Measurements from ENCODE around the gene COX7A2.

COX7A2 gene, protein sequence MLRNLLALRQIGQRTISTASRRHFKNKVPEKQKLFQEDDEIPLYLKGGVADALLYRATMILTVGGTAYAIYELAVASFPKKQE
- total RNA-seq = 41.0 to 81.0 reads per million in 2 donors

DNA sequence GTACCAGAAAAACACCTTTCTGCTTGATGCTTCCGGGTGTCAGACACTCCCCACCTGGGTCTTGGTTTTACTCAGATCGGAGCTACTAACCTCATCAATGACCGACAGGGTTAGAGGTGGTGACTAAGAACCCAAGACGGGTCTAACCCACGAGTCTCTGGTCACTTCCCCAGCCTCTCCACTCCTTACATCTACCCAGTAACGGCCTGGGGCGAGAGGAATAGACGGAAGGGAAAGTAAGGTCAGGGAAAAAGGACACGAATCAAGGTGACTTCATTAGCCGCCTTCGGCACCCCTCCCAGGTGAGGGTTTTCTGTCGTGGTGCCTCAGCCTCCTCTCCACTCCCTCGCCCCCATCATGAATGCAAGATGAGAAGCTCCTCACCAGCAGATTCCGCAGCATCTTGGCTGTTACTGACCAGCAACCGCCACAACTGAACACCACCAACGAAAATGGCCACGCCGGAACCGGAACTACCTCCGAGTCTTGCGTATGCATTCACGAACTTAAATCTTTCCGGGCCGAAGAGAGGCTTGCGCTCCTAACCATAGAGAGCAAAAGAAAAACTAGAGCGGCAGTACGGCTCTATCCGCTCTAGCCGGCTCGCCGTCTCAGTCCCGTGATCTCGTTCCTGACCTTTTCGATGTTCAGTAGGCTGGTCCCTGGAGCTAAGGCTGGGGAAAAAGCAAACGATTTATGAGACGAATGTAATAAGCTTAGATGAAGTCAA, at the start of gene COX7A2:
Gene COX7A2 (minus strand): TSS at position 469 of the 730 bp plus-strand sequence. CDS start 67 bp downstream, at position 402.
- peak; percentile 73 for DNase-seq

DNA sequence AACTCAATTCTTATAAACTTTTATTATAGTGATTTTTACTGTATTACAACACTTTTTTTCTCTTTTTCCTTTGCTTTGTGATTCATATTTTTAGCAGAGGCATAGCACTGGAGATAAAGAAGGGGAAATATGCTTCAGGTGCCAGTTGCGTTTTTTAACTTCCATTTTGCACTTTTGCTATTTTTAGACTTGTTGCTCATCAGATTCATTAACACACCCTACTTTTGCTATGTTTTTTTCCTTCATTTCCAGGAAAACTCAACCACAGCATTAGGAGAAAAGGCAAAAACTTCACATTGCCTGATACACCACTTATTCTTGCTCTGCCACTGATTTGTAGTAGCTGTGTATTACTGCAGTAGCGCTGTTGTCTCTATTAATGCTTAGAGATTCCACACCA, 49.0 kb upstream of the COX7A2 start:
- no peak for DNase-seq

DNA sequence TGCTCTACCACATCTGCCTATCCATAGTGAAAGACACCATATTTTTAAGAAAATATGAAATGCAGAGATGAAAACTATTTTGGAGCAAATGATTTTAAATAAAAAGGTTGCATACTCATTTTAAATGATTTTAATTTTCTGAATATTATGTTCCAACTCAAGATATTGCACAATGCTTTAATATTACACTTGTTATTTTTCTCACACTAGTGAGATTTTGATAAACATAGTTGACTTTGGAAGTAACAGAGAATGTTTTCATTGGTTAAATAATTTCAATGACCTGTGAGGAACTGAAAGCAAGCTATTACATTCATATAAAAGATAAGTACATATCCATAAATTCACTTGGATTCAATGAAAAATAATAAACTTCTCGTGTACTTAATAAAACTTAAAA, 48.1 kb upstream of the COX7A2 start:
- no peak for DNase-seq

DNA sequence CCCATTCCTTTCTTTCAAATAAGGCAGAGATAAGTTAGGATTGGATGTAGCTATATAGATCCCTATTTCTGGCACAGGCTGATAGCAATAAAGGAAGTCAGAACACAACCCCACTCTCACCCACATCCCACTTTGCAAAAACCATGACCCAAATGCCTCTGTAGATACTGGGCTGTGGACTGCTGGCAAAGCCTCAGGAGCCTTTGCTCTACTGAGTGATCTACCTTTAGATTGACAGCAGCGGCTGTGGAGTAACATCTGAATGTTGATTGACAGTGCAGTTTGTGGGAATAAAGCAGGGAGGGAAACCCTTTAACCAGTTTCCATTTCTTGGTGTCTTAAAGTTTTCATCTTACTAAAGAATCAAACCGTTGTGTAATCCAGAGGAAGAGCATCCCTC, 47.7 kb upstream of the COX7A2 start:
- DNase-seq = no peak

DNA sequence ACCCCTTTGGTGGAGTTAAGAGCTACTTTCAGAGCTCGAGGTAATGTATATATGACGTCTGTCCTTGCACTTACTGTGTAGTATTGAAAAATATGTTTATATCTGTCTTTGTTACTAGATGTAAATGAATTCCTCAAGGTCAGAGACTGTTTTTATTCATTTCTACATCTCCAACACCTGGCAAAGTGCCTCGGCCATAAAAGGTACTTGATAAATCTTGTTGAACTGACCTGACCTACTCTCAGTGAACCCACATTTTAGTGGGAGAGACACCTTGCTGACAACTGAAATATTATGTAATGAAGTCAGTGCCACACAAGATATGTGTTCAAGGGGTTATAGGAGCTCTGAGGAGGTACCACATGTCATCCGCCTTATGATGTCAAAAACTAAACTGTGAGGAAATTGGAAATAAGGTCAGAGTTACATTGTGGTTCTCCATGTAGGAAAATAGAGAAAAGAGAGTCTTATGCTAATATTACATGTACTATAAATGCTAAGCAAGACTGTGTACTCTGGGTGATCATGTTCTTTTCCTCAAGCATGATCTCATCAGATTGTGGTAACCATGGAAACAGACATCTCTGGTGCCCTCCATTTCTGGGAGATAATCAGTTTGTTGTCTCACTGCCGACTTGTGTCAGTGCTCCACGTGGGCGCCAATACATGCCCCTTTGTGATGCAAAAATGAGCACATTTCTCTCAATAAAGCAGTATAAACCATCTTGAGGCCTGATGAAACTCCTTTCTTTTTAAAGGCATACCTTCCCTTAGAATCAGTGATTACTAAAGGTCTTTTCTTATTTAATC, 46.7 kb upstream of the COX7A2 start:
- DNase-seq = no peak

DNA sequence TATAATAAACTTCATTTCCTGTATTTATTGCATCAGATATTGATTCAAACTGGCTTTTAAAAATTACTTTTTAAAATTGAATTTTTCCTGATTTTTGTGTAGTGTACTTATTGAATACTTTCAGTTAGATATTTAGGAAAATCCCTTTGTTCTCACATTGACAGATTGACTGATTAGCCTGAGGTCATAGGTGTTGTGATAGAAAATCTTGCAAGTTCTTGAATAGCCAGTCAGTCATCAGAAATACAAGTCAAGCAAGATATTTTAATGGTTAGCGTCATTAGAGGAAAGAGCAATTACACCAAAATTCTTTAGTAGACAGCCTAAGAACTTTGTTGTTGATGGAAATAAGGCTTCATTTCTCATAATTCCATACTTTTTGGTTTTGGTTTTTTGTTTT, 44.4 kb upstream of the COX7A2 start:
- DNase-seq = no peak

DNA sequence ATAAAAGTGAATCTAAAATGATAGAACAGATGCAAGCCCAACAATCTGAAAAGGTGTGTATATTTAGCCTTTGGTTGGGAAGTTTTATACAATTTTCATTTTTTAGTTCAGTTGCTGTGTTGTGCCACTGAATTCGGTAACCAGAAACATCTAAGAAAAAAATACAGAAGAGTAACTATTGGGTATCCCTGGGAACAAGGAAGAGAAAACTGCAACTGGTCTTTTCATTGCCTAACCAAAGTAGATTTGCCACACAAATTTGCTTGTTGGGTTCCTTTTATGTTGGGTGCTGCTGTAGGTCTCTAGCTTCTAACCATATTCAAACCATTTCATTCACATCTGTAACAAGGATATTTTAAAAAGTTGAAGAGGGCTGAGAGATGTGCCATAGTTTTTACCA, 43.8 kb upstream of the COX7A2 start:
- no peak for DNase-seq

DNA sequence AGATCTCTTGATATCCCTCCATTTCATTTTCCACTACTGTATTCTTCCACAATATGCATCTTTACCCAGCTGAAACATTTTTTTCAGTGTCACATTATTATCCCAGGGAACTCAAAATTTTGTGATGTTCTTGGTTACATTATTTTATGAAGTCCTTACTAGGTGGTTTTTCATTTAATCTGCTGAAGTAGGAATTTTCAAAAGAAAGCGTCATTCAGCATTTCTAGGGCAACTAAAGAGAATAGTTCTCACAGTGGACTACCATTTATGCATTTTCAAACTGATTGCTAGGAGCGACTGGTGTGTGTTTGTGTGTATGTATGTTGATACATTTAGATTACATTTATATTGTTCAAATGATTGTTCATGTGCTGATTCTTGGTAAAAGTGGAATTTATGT, 43.4 kb upstream of the COX7A2 start:
- DNase-seq = no peak

DNA sequence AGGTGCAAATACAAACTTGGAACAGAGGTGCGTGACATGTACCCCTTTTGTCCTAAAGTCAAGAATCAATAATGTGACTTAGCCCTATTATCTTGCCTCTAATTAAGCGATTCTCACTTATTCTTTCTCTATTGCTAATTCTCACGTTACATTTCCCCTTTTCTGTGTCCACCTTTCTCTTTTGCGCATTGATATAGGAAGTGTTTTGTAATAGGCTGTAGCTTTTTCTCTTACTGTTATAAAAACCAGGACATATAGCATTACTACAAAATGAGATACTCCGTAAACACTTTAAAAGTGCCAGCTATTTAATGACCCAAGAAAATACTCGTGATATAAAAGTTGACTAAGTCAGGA, 41.7 kb upstream of the COX7A2 start:
- no peak for DNase-seq

DNA sequence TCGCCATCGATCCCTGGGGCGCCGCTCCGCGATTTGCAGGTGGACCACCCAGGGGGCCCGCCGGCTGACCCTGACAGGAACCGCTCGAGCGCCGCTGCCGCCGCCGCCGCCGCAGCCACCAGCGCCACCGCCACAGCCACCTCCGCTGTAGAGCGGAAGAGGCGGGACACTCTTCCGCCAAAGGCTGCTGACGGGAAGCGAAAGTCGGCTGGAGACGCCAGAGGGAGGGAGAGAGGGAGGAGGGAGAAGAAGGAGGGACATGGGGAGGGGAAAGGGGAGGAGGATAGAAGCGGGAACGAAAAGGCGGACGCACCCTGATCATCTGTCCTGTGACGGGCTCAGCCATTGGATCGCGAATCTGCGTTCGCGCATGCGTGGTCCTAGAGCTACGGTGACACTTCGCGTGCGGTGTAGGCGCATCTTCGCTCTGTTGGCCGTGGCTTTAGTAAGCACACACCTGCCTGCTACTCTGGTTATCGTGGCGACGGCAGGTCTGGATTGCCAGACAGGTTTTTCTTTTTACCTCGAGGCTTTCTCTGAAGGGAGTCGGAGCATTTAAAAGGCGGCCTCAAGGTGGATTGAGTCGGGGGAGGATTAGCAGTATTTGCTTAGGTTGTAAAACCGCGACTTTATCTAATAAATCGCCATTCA, 41.2 kb upstream of the COX7A2 start, which contains the start of gene TMEM30A:
Gene TMEM30A (minus strand): TSS at position 161 of the 651 bp plus-strand sequence. CDS start 154 bp downstream, at position 7.
- peak; percentile 93 for DNase-seq

DNA sequence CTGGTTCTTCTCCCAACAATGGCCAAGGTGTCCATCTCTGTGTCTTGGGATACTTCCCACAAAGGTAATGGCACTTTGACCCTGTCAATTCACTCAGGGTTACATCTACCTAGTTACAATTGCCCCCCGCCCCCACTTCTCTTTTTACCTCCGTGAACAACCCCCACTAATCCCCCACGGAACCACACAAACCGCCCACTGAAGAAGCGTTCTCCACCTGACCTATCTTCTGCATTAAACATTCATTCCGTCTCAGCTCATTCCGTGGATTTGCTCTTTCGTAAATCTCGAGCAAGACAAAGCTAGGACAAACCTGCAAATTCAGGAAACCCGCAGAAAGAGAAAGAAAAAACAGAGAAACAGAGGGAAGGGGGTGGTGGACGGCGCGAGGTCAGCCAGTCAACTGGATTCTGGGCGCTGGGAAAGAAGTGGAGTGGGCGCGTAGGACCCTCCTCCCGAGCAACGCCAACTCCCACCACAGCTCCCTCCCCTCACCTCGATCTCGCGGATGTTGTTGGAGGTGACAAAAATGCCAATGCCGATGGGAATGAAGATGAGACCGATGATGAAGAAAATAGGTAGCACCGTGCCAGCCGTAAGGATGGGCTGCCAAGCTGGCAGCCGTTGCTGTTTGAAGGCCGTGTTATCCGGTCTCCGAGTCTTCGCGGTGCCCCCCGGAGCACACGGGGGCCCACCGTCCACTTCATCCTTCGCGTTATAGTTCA, 40.5 kb upstream of the COX7A2 start:
- DNase-seq = no peak

DNA sequence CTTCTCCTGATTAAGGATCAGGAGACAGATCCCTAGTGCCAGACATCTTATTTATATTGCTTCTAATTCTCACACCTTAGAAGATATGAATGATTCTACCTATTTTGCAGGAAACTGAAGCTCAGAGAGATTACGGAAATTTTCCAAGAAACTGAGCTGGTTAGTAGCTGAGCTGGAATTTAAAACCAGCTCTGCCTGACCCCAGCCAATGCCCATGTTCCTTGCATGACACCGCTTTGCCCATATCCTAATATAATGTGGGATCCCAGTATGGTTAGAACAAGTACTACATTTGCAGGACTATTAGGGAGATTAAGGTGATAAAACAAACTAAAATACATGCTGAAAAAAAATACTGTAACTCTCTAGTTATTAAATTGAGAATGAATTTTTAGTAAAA, 39.1 kb upstream of the COX7A2 start:
- no peak for DNase-seq

DNA sequence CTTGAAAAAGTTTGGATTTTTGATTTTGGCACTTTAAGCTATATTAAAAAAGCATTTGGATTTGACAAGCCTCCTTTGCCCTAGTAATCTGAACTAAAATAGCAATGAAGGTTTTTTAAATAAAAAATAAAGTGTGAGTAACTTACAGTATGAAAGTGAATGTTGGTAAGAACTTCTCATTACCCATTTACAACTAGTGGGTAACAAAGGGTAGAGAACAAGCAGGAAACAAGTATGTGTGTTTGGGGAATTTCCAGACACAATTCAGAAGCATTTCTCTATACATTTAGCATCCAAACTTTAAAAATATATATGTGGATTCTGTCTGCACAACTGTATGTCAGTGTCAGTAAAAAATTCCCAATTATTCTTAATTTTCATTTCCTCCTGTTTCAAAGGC, 38.1 kb upstream of the COX7A2 start:
- no peak for DNase-seq

DNA sequence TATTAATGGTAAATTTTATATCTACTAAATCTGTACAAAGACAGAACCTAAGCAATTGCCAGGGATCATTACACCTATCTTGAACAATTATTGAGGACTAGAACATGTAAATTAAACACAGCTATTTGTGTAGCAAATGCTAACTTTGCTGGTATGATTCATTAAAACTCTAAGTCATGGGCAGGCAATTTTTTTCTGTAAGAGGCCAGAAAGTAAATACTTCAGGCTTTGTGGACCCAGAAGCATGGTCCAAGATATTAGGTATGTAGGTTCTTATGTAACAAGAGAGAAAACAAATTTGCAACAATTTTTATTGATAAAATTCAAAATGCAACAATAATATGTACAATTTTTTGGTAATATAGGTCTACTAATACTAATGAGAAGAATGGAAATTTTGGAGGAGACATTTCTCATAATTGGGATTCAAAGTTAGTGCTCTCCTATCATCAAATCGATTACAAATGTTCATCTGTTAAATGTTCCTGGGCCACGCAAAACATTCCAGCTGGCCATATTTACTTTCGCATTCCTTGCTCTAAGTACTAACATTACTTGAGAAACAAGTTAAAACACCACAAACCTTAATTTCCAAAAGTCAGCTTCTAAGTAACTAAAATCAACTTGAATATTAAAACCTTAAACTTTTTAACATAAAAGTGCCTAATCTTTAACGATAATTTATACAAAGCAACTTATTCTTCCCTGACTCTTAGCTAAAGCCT, 36.7 kb upstream of the COX7A2 start:
- DNase-seq = no peak

DNA sequence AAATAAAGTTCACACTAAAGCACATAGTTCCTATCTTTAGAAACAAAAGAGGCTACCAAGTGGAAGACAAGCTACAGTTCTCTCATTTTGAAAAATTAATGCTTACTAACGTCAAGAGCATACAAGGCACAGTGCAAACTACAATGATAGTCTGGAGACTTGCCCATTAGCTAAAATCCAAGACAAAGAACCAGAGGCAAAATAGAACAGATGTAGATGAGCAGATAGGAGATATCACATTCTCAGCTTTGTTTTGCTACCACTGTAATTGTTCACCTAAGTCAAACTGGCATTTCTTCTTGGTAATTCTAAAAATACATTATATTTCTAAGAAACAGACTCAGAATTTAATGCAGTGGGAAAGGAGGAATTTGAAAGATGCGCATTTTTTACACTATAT, 35.8 kb upstream of the COX7A2 start:
- DNase-seq = no peak

DNA sequence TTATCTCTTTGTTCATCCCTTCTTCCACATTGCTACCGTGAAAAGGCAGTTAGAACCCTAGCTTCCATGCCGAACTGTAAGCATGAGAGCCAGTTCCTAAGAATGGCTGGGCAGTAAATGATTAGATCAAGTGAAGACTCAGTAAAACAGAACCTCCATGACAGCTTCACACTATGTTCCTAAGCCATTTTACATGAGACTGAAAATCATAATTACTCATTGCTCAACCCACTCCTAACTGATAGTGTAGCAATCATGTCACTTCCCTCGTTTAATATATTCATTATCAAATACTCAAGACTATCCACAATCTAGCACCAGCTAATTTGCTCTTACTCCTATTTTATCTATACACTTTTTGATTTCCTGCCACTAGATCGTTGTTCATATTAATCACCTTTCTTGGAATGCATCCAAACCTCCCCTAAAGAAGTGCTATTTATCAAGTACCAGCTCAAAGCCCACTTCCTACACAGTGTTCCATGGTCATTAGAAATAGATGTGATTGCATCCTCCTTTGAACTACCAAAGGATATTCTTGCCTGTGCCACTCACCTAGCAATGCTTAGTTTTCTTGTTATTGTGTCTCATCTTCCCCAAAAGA, 35.0 kb upstream of the COX7A2 start:
- DNase-seq = no peak

DNA sequence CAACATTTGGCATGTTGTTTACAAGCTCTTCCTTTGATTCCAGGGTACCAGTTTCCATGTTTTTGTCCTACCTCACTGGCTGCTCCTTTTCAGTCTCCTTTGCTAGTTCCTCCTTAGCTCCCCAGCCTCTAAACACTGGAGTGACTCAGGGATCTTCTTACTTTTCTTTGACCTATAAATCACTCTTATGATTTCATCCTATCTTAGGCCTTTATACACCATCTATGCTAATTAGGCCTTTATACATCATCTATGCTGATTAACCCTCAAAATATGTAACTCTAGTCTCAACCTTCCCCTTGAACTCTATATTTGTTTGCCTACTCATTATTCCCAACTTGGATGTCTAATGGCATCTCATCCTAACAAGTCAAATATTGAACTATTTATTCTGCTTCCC, 31.5 kb upstream of the COX7A2 start:
- no peak for DNase-seq

DNA sequence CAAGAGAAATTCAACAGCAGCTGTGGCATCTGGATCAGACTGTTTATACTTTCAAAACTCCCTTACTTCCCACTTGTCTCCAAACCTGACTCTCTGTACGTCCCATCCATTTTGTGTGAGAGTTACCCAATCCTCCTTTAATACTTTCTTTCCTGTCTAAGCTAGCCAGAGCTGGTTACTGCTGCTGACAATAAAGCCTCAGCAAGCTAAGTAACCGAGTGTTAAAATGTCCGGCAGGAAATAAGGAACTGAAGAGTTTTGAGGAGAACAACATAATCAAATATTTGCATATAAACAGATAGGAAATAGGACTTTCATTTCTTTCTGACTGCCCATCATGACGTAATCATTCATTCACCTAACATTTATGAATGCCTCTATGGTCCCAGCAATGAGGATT, 29.4 kb upstream of the COX7A2 start:
- no peak for DNase-seq

DNA sequence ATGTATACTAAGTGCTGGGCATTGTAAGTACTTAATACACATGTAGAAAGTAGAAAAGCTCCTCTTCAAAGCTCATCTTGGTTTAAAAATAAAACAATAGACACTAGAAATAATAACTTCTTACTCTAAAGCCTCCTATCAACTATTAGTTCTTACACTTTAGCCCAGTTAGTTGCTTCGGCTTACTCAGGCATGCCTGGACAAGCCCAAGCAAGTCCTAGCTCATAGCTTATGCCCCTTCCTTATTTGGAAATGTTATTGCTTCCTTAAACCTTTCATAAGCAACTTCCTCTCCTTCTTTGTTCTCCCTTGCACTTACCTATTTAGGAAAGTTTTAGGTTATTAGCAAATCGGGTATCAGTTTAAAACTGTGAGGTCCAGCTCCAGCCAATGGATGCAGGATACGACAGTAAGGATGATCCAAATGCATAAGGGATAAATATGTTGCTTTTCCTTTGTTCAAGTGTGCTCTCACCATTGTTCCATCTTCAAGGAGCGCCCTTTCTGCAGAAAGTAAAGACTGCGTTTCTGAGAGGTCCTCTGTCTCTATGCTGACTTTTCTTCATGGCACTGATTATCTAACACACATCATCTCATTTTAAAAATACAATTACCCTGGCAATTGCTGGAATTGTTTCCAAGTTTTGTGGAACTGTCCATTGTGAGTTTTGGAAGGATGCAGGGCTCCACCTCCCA, 28.7 kb upstream of the COX7A2 start:
- DNase-seq = no peak

DNA sequence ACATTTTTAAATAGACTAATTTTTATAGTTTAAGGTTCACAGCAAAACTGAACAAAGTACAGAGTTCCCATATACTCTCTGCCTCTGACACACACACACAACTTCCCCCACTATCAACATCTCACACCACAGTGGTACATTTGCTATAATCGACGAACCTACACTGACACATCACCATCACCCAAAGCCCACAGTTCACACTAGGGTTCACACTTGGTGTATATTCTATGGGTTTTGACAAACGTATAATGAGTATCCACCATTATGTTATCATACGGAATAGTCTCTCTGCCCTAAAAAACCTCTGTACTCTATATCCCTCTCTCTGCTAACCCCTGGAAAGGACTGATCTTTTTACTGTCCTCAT, 25.4 kb upstream of the COX7A2 start:
- no peak for DNase-seq

Data from T-helper 9 cell (primary cell).